GM23338 (cell line): Measurements from ENCODE around the gene CCDC197.

ENCODE experiments used
- CREB1 ChIP-seq: fragments of 250-450 bp; sonication (Bioruptor Pico); IDR thresholded peaks from 2 replicates; pipeline ENCODE4 v1.5.0; 2020; ENCODE audit warnings: low read depth, mild to moderate bottlenecking, moderate library complexity
- EZH2 ChIP-seq: fragments of 200-600 bp; sonication (generic); IDR thresholded peaks from one replicate; pipeline ENCODE4 v1.8.0; 2017; ENCODE audit warnings: antibody characterized with exemption, mild to moderate bottlenecking, low read depth; ENCODE audit not compliant: unreplicated experiment
- EZH2phosphoT487 ChIP-seq: fragments of 200-600 bp; sonication (generic); IDR thresholded peaks from one replicate; pipeline ENCODE4 v1.8.1; 2018; ENCODE audit warnings: antibody characterized with exemption; ENCODE audit not compliant: unreplicated experiment
- JUNB ChIP-seq: IDR thresholded peaks from one replicate; pipeline ENCODE4 v1.6.1; 2016; ENCODE audit warnings: antibody characterized with exemption; ENCODE audit not compliant: unreplicated experiment
- NANOG ChIP-seq: IDR thresholded peaks from 2 replicates; pipeline ENCODE4 v1.6.1; 2016; ENCODE audit warnings: antibody characterized with exemption, borderline replicate concordance
- POLR2AphosphoS5 ChIP-seq: IDR thresholded peaks from 2 replicates; pipeline ENCODE4 v1.6.1; 2016; ENCODE audit warnings: antibody characterized with exemption, low read depth
- STAT1 ChIP-seq: IDR thresholded peaks from one replicate; pipeline ENCODE4 v1.6.1; 2016; ENCODE audit warnings: antibody characterized with exemption; ENCODE audit not compliant: unreplicated experiment
- ZNF114 ChIP-seq: fragments of 250-450 bp; sonication (Bioruptor Pico); IDR thresholded peaks from 2 replicates; pipeline ENCODE4 v1.5.0; 2020; ENCODE audit warnings: mild to moderate bottlenecking, moderate library complexity
- ZNF331 ChIP-seq: fragments of 250-450 bp; sonication (Bioruptor Pico); IDR thresholded peaks from 2 replicates; pipeline ENCODE4 v1.5.0; 2020; ENCODE audit warnings: low read depth, mild to moderate bottlenecking, moderate library complexity
- TF ChIP-seq, protein P1 (sequence below), 2 experiments: fragments of 200-600 bp in 1 of 2; sonication (generic) in 1 of 2; conservative IDR thresholded peaks; 2 replicates each; pipeline versions ENCODE4 v1.5.1 to v1.6.1; 2016 to 2017; ENCODE audit warnings: antibody characterized with exemption in 2 of 2, low read depth in 2 of 2, mild to moderate bottlenecking in 2 of 2, moderate library complexity in 1 of 2
- TF ChIP-seq, protein P2 (sequence below): IDR thresholded peaks from one replicate; pipeline ENCODE4 v1.6.1; 2018; ENCODE audit warnings: antibody characterized with exemption; ENCODE audit not compliant: unreplicated experiment
- TF ChIP-seq, protein P3 (sequence below): IDR thresholded peaks from 2 replicates; pipeline ENCODE4 v1.6.1; 2016; ENCODE audit warnings: antibody characterized with exemption
- TF ChIP-seq, protein P4 (sequence below): fragments of 250-450 bp; sonication (Bioruptor Pico); IDR thresholded peaks from 2 replicates; pipeline ENCODE4 v1.5.0; 2020; ENCODE audit warnings: mild to moderate bottlenecking, moderate library complexity

DNA sequence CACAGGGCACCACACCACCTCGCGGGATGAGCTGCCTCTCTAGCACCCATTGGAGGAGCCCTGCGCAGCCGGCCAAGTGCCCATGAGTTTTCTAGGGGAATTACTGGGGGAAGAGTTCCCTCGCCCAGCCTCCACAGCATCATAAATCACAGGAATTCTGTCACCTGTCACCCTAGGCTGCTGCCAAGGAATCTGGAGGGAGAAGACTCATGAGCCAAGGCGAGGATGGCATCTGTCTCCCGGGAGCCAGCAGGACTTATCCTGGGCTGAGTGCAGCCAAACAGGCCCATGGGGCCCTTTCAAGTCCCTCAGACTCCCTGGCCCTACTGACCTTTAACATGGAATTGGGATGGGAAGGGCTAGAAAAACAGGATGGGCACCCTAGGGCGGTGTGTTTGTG is 21.2 kb downstream of the CCDC197 start:
- TF ChIP-seq, protein P1, sequence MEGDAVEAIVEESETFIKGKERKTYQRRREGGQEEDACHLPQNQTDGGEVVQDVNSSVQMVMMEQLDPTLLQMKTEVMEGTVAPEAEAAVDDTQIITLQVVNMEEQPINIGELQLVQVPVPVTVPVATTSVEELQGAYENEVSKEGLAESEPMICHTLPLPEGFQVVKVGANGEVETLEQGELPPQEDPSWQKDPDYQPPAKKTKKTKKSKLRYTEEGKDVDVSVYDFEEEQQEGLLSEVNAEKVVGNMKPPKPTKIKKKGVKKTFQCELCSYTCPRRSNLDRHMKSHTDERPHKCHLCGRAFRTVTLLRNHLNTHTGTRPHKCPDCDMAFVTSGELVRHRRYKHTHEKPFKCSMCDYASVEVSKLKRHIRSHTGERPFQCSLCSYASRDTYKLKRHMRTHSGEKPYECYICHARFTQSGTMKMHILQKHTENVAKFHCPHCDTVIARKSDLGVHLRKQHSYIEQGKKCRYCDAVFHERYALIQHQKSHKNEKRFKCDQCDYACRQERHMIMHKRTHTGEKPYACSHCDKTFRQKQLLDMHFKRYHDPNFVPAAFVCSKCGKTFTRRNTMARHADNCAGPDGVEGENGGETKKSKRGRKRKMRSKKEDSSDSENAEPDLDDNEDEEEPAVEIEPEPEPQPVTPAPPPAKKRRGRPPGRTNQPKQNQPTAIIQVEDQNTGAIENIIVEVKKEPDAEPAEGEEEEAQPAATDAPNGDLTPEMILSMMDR (conservative IDR thresholded peaks at IDR 0.05; ENCODE audit: low read depth in 2 of 2), result no peak
- TF ChIP-seq, protein P2, sequence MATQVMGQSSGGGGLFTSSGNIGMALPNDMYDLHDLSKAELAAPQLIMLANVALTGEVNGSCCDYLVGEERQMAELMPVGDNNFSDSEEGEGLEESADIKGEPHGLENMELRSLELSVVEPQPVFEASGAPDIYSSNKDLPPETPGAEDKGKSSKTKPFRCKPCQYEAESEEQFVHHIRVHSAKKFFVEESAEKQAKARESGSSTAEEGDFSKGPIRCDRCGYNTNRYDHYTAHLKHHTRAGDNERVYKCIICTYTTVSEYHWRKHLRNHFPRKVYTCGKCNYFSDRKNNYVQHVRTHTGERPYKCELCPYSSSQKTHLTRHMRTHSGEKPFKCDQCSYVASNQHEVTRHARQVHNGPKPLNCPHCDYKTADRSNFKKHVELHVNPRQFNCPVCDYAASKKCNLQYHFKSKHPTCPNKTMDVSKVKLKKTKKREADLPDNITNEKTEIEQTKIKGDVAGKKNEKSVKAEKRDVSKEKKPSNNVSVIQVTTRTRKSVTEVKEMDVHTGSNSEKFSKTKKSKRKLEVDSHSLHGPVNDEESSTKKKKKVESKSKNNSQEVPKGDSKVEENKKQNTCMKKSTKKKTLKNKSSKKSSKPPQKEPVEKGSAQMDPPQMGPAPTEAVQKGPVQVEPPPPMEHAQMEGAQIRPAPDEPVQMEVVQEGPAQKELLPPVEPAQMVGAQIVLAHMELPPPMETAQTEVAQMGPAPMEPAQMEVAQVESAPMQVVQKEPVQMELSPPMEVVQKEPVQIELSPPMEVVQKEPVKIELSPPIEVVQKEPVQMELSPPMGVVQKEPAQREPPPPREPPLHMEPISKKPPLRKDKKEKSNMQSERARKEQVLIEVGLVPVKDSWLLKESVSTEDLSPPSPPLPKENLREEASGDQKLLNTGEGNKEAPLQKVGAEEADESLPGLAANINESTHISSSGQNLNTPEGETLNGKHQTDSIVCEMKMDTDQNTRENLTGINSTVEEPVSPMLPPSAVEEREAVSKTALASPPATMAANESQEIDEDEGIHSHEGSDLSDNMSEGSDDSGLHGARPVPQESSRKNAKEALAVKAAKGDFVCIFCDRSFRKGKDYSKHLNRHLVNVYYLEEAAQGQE, result no peak
- TF ChIP-seq EZH2 (no peak), POLR2AphosphoS5 (no peak), STAT1 (no peak), EZH2phosphoT487 (no peak), CREB1 (CRISPR knock-in tag) (no peak), NANOG (no peak), ZNF331 (CRISPR knock-in tag) (no peak), ZNF114 (CRISPR knock-in tag) (no peak), JUNB (no peak)
- TF ChIP-seq, protein P3, sequence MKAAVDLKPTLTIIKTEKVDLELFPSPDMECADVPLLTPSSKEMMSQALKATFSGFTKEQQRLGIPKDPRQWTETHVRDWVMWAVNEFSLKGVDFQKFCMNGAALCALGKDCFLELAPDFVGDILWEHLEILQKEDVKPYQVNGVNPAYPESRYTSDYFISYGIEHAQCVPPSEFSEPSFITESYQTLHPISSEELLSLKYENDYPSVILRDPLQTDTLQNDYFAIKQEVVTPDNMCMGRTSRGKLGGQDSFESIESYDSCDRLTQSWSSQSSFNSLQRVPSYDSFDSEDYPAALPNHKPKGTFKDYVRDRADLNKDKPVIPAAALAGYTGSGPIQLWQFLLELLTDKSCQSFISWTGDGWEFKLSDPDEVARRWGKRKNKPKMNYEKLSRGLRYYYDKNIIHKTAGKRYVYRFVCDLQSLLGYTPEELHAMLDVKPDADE, result no peak
- TF ChIP-seq, protein P4, sequence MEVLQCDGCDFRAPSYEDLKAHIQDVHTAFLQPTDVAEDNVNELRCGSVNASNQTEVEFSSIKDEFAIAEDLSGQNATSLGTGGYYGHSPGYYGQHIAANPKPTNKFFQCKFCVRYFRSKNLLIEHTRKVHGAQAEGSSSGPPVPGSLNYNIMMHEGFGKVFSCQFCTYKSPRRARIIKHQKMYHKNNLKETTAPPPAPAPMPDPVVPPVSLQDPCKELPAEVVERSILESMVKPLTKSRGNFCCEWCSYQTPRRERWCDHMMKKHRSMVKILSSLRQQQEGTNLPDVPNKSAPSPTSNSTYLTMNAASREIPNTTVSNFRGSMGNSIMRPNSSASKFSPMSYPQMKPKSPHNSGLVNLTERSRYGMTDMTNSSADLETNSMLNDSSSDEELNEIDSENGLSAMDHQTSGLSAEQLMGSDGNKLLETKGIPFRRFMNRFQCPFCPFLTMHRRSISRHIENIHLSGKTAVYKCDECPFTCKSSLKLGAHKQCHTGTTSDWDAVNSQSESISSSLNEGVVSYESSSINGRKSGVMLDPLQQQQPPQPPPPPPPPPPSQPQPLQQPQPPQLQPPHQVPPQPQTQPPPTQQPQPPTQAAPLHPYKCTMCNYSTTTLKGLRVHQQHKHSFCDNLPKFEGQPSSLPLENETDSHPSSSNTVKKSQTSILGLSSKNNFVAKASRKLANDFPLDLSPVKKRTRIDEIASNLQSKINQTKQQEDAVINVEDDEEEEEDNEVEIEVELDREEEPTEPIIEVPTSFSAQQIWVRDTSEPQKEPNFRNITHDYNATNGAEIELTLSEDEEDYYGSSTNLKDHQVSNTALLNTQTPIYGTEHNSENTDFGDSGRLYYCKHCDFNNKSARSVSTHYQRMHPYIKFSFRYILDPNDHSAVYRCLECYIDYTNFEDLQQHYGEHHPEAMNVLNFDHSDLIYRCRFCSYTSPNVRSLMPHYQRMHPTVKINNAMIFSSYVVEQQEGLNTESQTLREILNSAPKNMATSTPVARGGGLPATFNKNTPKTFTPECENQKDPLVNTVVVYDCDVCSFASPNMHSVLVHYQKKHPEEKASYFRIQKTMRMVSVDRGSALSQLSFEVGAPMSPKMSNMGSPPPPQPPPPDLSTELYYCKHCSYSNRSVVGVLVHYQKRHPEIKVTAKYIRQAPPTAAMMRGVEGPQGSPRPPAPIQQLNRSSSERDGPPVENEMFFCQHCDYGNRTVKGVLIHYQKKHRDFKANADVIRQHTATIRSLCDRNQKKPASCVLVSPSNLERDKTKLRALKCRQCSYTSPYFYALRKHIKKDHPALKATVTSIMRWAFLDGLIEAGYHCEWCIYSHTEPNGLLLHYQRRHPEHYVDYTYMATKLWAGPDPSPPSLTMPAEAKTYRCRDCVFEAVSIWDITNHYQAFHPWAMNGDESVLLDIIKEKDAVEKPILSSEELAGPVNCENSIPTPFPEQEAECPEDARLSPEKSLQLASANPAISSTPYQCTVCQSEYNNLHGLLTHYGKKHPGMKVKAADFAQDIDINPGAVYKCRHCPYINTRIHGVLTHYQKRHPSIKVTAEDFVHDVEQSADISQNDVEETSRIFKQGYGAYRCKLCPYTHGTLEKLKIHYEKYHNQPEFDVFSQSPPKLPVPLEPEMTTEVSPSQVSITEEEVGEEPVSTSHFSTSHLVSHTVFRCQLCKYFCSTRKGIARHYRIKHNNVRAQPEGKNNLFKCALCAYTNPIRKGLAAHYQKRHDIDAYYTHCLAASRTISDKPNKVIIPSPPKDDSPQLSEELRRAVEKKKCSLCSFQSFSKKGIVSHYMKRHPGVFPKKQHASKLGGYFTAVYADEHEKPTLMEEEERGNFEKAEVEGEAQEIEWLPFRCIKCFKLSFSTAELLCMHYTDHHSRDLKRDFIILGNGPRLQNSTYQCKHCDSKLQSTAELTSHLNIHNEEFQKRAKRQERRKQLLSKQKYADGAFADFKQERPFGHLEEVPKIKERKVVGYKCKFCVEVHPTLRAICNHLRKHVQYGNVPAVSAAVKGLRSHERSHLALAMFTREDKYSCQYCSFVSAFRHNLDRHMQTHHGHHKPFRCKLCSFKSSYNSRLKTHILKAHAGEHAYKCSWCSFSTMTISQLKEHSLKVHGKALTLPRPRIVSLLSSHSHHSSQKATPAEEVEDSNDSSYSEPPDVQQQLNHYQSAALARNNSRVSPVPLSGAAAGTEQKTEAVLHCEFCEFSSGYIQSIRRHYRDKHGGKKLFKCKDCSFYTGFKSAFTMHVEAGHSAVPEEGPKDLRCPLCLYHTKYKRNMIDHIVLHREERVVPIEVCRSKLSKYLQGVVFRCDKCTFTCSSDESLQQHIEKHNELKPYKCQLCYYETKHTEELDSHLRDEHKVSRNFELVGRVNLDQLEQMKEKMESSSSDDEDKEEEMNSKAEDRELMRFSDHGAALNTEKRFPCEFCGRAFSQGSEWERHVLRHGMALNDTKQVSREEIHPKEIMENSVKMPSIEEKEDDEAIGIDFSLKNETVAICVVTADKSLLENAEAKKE (CRISPR knock-in tag), result no peak
